ENCODE results near the gene COL24A1.

- no peak for TF ChIP-seq EZH2 (IDR thresholded peaks at IDR 0.05; ENCODE audit: borderline replicate concordance, low read depth, low read length, poor library complexity, severe bottlenecking)
- no peak for TF ChIP-seq CTCF (conservative IDR thresholded peaks at IDR 0.05; ENCODE audit: low read depth, low read length)
Observed at GRCh38 chr1:85862456-85862855, 294.1 kb downstream of the COL24A1 start.

Measured in A673 (cell line).